Esophagus squamous epithelium (tissue), 5 donors: Measurements from ENCODE around the gene SRC. TPM values are rescaled to one million over a fixed set of nuclear protein-coding genes. Genes with fewer than 3 reads are reported as not detected.

Experiments used
- DNase-seq: peaks from one replicate; lab custom pipeline; 2025; lab: John Stamatoyannopoulos, UW
- H3K27ac ChIP-seq, 4 donors: fragments of 200-600 bp; sonication (generic); one replicate each; pipeline ENCODE4 v1.5.1; 2016 to 2019; ENCODE audit warnings: mild to moderate bottlenecking in 1 of 4
- H3K27me3 ChIP-seq, 4 donors: fragments of 200-600 bp; sonication (generic); 1 replicate in 3 of 4; 2 replicates in 1 of 4; pipeline versions ENCODE4 v1.5.1 to v1.6.0; 2017 to 2021; ENCODE audit warnings: antibody characterized with exemption in 1 of 4
- H3K36me3 ChIP-seq, 3 donors: fragments of 200-600 bp; sonication (generic); one replicate each; pipeline ENCODE4 v1.5.1; 2016 to 2019
- H3K4me1 ChIP-seq, 3 donors: fragments of 200-600 bp; sonication (generic); one replicate each; pipeline ENCODE4 v1.5.1; 2017 to 2019
- H3K4me3 ChIP-seq, 4 donors: fragments of 200-600 bp; sonication (generic); 1 replicate in 3 of 4; 2 replicates in 1 of 4; pipeline ENCODE4 v1.5.1; 2016 to 2019; ENCODE audit warnings: mild to moderate bottlenecking in 2 of 4, moderate library complexity in 1 of 4
- H3K9me3 ChIP-seq, 3 donors: fragments of 200-600 bp; sonication (generic); one replicate each; pipeline ENCODE4 v1.5.1; 2016 to 2019
- POLR2A ChIP-seq, 4 donors: fragments of 450-650 bp; IDR thresholded peaks; one replicate each; pipeline ENCODE4 v1.6.1; 2017; ENCODE audit warnings: antibody characterized with exemption in 4 of 4, mild to moderate bottlenecking in 4 of 4, moderate library complexity in 3 of 4
- WGBS, 2 donors: methylation state at CpG; one replicate each; pipeline ENCODE4 v1.1.5; 2018; 5-methylcytosine and 5-hydroxymethylcytosine counted together
- intact Hi-C: fragments of 100-400 bp; cut with DNase I; formaldehyde crosslinking; loops from one replicate; pipeline ENCODE4 v1.15.0; 2022
- total RNA-seq, 4 donors: library from RNA; depleted of rRNA; stranded (reverse); fragments of >200 nt; gene quantifications; one replicate each; pipeline ENCODE4 v1.1.0, GENCODE V29; 2016
- TF ChIP-seq, protein P1 (sequence below), 6 experiments: fragments of 450-650 bp in 4 of 6; fragments of 200-600 bp in 2 of 6; sonication (generic) in 2 of 6; IDR thresholded peaks; one replicate each; pipeline ENCODE4 v1.5.1; 2016 to 2019; ENCODE audit warnings: antibody characterized with exemption in 6 of 6, mild to moderate bottlenecking in 4 of 6, moderate library complexity in 4 of 6
- donor health status: DM: yes; HTN: yes; CAD: no.

SRC gene
- total RNA-seq, 4 donors from 2014 or later, result 32.4 to 46.5 (median 39.0) TPM

DNA sequence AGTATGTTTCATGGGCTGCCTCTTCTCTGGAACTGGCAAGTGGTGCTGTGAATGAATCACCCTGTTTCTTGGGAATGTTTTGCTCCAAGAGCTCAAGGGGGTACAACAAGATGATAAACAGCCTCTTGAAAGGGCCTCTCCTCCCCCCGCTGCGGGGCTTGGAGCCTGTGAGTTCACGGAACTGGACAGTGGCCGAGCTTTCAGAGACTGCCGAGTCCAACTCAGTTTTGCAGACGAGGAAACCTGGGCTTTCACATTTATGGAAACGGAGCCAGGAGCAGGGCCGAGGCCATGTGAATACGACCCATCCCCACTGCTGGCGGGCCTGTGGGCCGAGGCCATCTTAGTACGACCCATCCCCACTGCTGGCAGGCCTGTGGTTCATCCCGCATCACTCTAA, 18.2 kb upstream of the SRC start:
- TF ChIP-seq, protein P1, sequence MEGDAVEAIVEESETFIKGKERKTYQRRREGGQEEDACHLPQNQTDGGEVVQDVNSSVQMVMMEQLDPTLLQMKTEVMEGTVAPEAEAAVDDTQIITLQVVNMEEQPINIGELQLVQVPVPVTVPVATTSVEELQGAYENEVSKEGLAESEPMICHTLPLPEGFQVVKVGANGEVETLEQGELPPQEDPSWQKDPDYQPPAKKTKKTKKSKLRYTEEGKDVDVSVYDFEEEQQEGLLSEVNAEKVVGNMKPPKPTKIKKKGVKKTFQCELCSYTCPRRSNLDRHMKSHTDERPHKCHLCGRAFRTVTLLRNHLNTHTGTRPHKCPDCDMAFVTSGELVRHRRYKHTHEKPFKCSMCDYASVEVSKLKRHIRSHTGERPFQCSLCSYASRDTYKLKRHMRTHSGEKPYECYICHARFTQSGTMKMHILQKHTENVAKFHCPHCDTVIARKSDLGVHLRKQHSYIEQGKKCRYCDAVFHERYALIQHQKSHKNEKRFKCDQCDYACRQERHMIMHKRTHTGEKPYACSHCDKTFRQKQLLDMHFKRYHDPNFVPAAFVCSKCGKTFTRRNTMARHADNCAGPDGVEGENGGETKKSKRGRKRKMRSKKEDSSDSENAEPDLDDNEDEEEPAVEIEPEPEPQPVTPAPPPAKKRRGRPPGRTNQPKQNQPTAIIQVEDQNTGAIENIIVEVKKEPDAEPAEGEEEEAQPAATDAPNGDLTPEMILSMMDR (IDR thresholded peaks at IDR 0.05), result no peak
- no peak for TF ChIP-seq POLR2A (IDR thresholded peaks at IDR 0.05)
- 60 to 97% methylated on average over 2 to 5 of the region's 13 CpGs for WGBS, 2 donors
- H3K36me3 ChIP-seq, result no peaks in the 10 kb centered on the region

DNA sequence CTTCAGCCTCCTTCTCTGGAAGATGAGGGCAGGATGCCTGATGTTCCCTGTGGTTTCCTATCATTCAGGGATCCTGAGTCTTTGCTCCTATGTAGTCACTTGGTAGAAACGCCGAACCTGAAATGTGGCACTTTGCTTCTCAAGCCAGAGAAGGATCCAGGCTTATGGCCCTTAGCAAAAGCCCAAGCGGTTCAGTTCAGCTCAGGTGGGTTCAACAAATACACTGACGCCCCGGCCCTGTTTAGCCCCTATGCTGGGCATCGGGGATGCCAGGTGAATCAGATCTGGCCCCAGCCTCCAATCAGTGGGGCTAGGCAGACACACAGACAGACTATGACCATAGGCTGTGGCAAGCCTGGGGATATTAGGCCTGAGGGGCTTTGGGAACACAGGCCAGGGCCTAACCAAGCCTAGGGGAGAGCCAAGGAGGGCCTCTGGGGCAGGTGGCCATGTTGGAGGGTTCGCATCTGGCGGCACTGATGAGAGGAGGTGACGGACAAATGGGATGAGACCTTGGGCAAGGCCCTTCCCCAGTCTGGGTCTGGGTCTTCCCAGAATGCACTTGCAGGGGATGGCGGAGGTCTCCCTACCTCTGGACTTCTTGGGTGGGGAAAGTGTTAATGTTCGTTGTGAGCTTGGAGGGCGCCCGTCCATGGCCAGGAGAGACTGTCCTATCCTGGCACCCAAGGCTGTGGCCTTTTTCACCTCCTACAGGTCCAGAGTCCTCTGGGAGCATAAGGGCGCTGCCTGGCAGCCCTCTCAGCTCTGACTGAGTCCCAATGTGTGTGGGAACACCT, 17.6 kb upstream of the SRC start:
- Histone ChIP-seq H3K9me3 (no peaks in the 10 kb centered on the region), H3K36me3 (no peaks in the 10 kb centered on the region), H3K4me1 (peaks cover 14 to 45% (median 22%) of the 10 kb centered on the region in 3 donors), H3K27me3 (no peaks in the 10 kb centered on the region), H3K4me3 (no peak overlapping the region), H3K27ac (peak overlapping the region; percentile 44 to 88 (median 76))
- intact Hi-C loops, result no loop called here
- no peak for TF ChIP-seq POLR2A (IDR thresholded peaks at IDR 0.05)
- TF ChIP-seq, protein P1 (IDR thresholded peaks at IDR 0.05), result no peak
- WGBS, 2 donors, result 83 to 100% methylated on average over 2 to 4 of the region's 14 CpGs
- no peak for DNase-seq

More for the DNA sequence above, 18.2 kb upstream of the SRC start:
- Histone ChIP-seq H3K27ac (peak overlapping the region; percentile 44 to 88 (median 76)), H3K27me3 (no peaks in the 10 kb centered on the region), H3K4me3 (no peak overlapping the region), H3K4me1 (peaks cover 14 to 39% (median 22%) of the 10 kb centered on the region in 3 donors), H3K9me3 (no peaks in the 10 kb centered on the region)
- DNase-seq, result no peak
- intact Hi-C loops, result no loop called here

DNA sequence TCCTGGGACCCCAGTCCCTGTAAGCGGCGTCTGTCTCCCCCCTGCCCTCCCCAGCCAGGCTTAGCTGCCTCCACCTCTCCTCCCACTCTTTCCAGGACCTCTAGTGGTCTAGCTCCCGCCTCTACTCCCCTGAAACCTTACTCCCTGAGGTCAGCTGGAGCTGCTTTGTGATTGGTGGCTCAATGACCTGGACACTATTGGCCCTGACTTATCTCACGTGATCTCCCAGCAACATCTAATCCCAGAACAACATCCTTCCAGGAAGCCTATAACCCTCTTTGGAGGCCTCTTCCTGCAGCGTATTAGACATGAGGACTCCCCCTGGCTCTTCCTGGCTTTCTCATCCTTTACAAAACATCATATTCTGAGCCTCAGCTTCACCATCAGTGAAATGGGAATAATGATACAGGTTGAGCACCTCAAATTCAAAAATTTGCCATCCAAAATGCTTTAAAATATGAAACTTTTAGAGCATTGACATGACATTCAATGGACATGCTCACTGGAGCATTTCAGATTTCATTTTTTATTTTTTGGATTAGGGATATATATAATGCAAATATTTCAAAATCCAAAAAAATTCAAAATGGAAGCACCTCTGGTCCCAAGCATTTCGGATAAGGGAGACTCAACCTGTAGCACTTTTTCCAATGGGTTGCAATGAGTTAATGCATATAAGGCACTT, 16.3 kb upstream of the SRC start:
- no peak for DNase-seq
- 83 to 85% methylated on average over 6 of the region's 6 CpGs for WGBS, 2 donors
- H3K27ac ChIP-seq, result peak overlapping the region in 1 of 4 donors; percentile 69
- H3K9me3 ChIP-seq, result no peaks in the 10 kb centered on the region
- no peaks in the 10 kb centered on the region for H3K36me3 ChIP-seq
- no peak overlapping the region for H3K4me3 ChIP-seq
- intact Hi-C loops, result no loop called here
- H3K4me1 ChIP-seq, result peaks cover 14 to 47% (median 22%) of the 10 kb centered on the region in 3 donors
- TF ChIP-seq, protein P1 (IDR thresholded peaks at IDR 0.05), result no peak
- no peak for TF ChIP-seq POLR2A (IDR thresholded peaks at IDR 0.05)
- no peaks in the 10 kb centered on the region for H3K27me3 ChIP-seq

DNA sequence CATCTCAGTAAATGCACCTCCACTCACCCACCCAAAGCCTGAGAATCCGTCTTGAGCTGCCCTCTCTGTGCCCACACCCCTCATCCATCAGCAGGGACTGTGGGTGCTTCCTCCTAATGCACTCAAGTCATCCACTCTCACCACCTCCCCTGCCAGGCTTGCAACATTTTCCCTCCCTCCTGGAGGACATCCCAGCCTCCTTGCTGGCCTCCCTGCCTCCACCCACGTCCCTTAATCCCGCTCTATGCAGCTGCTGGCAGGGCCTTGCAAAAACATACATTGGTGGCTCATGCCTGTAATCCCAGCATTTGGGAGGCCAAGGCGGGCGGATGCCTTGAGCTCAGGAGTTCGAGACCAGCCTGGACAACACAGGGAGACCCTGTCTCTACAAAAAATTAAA, 15.6 kb upstream of the SRC start:
- H3K9me3 ChIP-seq, result no peaks in the 10 kb centered on the region
- no peak overlapping the region for H3K4me3 ChIP-seq
- WGBS, 2 donors, result 80 to 86% methylated on average over 4 to 6 of the region's 6 CpGs
- intact Hi-C loops, result no loop called here
- no peaks in the 10 kb centered on the region for H3K36me3 ChIP-seq
- H3K4me1 ChIP-seq, result peaks cover 14 to 47% (median 22%) of the 10 kb centered on the region in 3 donors
- no peak for DNase-seq
- TF ChIP-seq POLR2A (IDR thresholded peaks at IDR 0.05), result no peak
- TF ChIP-seq, protein P1 (IDR thresholded peaks at IDR 0.05), result no peak
- no peaks in the 10 kb centered on the region for H3K27me3 ChIP-seq
- no peak overlapping the region for H3K27ac ChIP-seq
